GM12891 (cell line): ENCODE results near the gene ZNF213.

Experiments
- PAX5 ChIP-seq: IDR thresholded peaks from 2 replicates; pipeline ENCODE4 v1.6.1; 2011; ENCODE audit warnings: low read length, moderate library complexity, mild to moderate bottlenecking; ENCODE audit not compliant: insufficient read depth, severe bottlenecking
- POLR2A ChIP-seq: IDR thresholded peaks from 2 replicates; pipeline ENCODE4 v1.6.1; 2011; ENCODE audit warnings: low read depth, low read length, control low read depth
- POLR2AphosphoS5 ChIP-seq: IDR thresholded peaks from 2 replicates; pipeline ENCODE4 v1.6.1; 2011; ENCODE audit warnings: low read depth, low read length, control low read depth
- POU2F2 ChIP-seq: IDR thresholded peaks from 2 replicates; pipeline ENCODE4 v1.6.1; 2011; ENCODE audit warnings: low read depth, mild to moderate bottlenecking, control low read depth, low read length, moderate library complexity
- SPI1 ChIP-seq: IDR thresholded peaks from 2 replicates; pipeline ENCODE4 v1.6.1; 2011; ENCODE audit warnings: low read depth, low read length, control low read depth
- TAF1 ChIP-seq: IDR thresholded peaks from 2 replicates; pipeline ENCODE4 v1.6.1; 2011; ENCODE audit warnings: low read depth, low read length, control low read depth

DNA sequence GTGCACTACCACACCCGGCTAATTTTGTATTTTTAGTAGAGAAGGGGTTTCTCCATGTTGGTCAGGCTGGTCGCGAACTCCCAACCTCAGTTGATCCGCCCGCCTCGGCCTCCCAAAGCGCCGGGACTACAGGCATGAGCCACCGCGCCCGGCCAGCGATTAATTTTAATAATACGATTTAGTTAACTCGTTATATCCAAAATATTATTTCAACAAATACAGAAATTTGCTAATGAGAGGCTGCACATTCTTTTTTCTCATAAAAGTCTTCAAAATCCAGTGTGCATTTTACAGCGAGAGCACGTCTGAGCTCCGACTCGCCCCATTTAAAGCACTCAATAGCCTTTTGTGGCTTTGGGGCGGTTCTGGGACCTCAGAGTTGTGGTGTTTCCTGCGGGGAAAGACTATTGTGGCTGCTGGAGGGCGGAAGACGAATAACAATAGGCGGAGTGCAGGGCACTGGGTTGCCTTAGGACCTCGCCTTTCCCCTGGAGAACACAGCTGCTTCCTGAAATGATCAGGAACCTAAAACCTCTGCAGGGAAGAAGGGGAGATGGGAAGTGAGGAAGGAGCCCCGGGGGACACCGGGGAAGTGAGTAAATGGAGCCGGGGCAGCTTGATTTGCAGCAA lies 32.9 kb upstream of the ZNF213 start:
- no peak for TF ChIP-seq POLR2A
- TF ChIP-seq TAF1 = no peak
- no peak for TF ChIP-seq POLR2AphosphoS5
- no peak for TF ChIP-seq SPI1
- TF ChIP-seq POU2F2 = no peak
- no peak for TF ChIP-seq PAX5
